Sigmoid colon (tissue), 7 donors: Measurements from ENCODE around the gene STRA8. TPM values are rescaled to one million over a fixed set of nuclear protein-coding genes. Genes with fewer than 3 reads are reported as not detected.

Experiments
- DNase-seq: peaks from one replicate; pipeline ENCODE4 v3.0.0-alpha.2; 2019
- H3K27ac ChIP-seq, 4 donors: fragments of 200-600 bp; sonication (generic); one replicate each; pipeline ENCODE4 v1.5.1; 2016 to 2019; ENCODE audit warnings: mild to moderate bottlenecking in 1 of 4
- H3K27me3 ChIP-seq, 3 donors: fragments of 200-600 bp; sonication (generic); one replicate each; pipeline ENCODE4 v1.5.1; 2019; ENCODE audit warnings: mild to moderate bottlenecking in 1 of 3
- H3K36me3 ChIP-seq, 4 donors: fragments of 200-600 bp; sonication (generic); one replicate each; pipeline ENCODE4 v1.5.1; 2016 to 2019
- H3K4me1 ChIP-seq, 4 donors: fragments of 200-600 bp; sonication (generic); one replicate each; pipeline ENCODE4 v1.5.1; 2017 to 2019
- H3K4me3 ChIP-seq, 4 donors: fragments of 200-600 bp; sonication (generic); one replicate each; pipeline ENCODE4 v1.5.1; 2017 to 2019; ENCODE audit warnings: mild to moderate bottlenecking in 2 of 4, moderate library complexity in 1 of 4
- H3K9me3 ChIP-seq, 4 donors: fragments of 200-600 bp in 3 of 4; sonication (generic) in 3 of 4; one replicate each; pipeline versions ENCODE4 v1.5.1 to v1.6.1; 2013 to 2019
- EP300 ChIP-seq, 4 donors: sonication (generic); formaldehyde crosslinking; IDR thresholded peaks; one replicate each; pipeline ENCODE4 v1.6.1; 2017; ENCODE audit warnings: antibody characterized with exemption in 4 of 4
- POLR2A ChIP-seq, 2 donors: fragments of 450-650 bp; IDR thresholded peaks; one replicate each; pipeline ENCODE4 v1.6.1; 2016; ENCODE audit warnings: antibody characterized with exemption in 2 of 2, mild to moderate bottlenecking in 2 of 2, moderate library complexity in 2 of 2
- POLR2AphosphoS5 ChIP-seq, 4 donors: sonication (generic); formaldehyde crosslinking; IDR thresholded peaks; one replicate each; pipeline ENCODE4 v1.6.1; 2017; ENCODE audit warnings: antibody characterized with exemption in 4 of 4
- WGBS, 2 donors: extraction: QIAGEN DNeasy Blood & Tissue Kit; methylation state at CpG; one replicate each; pipeline ENCODE4 v1.1.7; 2013; 5-methylcytosine and 5-hydroxymethylcytosine counted together
- intact Hi-C: fragments of 100-400 bp; cut with DNase I; formaldehyde crosslinking; loops from one replicate; pipeline ENCODE4 v1.15.1; 2023
- polyA plus RNA-seq, 3 donors: library from polyadenylated mRNA; stranded (reverse); fragments of 200-250 nt; gene quantifications; one replicate each; pipeline ENCODE4 v1.2.3, GENCODE V29; 2013
- total RNA-seq, 4 donors: library from RNA; depleted of rRNA; stranded (reverse); fragments of >200 nt; gene quantifications; one replicate each; pipeline ENCODE4 v1.1.0, GENCODE V29; 2016
- TF ChIP-seq, protein P1 (sequence below), 4 experiments: fragments of 450-650 bp in 3 of 4; fragments of 200-600 bp in 1 of 4; IDR thresholded peaks; one replicate each; pipeline ENCODE4 v1.5.1; 2016 to 2019; ENCODE audit warnings: antibody characterized with exemption in 4 of 4, mild to moderate bottlenecking in 3 of 4, moderate library complexity in 2 of 4
- donor health status: healthy with polysubstance abuse.
- donor health status: Bipolar disorder and iron deficiency.
- donor health status: healthy.

STRA8 gene
- total and polyA plus RNA-seq, 7 donors = not detected

DNA sequence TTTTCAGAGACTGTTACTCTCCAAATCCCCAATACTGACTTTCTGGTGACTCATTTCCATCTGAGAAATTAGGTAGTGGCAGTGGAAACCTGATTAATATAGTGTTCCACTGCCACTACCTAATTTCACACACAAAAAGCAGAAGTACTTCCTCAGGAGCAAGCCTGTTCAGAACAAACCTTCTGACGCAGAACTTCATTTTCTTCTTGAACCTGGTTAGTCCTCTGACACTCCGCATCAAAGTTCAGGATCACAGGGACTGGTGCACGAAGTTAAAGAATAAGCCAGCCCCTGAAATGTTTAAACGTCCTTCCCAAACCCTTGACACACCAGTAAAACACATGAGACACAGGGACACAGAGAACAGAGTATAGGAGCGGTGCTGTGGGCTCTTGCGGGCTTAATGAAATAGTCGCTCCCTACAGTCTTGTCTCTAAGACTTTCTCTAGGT lies 26.7 kb upstream of the STRA8 start:
- no peak for TF ChIP-seq POLR2AphosphoS5 (IDR thresholded peaks at IDR 0.05)
- TF ChIP-seq, protein P1, sequence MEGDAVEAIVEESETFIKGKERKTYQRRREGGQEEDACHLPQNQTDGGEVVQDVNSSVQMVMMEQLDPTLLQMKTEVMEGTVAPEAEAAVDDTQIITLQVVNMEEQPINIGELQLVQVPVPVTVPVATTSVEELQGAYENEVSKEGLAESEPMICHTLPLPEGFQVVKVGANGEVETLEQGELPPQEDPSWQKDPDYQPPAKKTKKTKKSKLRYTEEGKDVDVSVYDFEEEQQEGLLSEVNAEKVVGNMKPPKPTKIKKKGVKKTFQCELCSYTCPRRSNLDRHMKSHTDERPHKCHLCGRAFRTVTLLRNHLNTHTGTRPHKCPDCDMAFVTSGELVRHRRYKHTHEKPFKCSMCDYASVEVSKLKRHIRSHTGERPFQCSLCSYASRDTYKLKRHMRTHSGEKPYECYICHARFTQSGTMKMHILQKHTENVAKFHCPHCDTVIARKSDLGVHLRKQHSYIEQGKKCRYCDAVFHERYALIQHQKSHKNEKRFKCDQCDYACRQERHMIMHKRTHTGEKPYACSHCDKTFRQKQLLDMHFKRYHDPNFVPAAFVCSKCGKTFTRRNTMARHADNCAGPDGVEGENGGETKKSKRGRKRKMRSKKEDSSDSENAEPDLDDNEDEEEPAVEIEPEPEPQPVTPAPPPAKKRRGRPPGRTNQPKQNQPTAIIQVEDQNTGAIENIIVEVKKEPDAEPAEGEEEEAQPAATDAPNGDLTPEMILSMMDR (IDR thresholded peaks at IDR 0.05) = no peak
- Histone ChIP-seq H3K4me1 (peaks cover 0 to 22% (median 18%) of the 10 kb centered on the region in 4 donors), H3K27me3 (no peaks in the 10 kb centered on the region), H3K27ac (no peak overlapping the region), H3K9me3 (no peaks in the 10 kb centered on the region), H3K4me3 (no peak overlapping the region), H3K36me3 (peaks cover 6 to 42% (median 18%) of the 10 kb centered on the region in 4 donors)
- WGBS, 2 donors = 71 to 89% methylated on average over 7 of the region's 7 CpGs
- intact Hi-C loops = no loop called here
- no peak for DNase-seq

DNA sequence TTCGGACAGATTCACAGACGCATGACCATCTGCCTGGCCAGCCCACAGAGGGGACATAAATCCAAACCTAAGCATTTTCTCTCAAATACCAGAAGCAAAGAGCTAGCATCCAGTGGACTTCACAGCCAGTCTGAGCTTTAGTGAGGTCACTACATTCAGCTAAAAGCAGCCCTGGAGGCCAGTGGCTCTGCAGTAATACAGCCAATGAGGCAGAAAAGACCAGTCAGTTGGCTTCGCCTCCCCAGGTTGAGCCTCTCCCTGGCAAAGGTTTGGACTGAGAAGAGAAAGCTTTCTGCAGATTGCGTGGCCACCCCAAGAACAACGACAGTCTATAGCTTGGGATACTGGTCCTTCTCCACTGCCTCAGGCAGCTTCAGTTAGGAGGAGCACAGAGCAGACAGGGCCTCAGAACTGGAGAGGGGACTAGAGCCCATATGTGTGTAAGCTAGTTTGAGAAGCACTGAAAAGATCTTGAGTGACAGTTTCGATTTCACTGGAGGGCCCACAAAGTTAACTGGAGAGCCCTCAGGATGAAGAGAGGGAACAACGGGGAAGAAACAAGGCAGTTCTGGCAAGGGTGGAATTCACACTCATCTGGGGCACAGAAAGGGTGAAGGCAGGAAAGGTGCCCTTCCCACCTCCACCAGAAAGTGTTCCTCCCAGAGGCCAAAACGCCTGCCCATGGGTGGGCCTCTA lies 26.1 kb upstream of the STRA8 start:
- Histone ChIP-seq H3K4me1 (peaks cover 0 to 22% (median 18%) of the 10 kb centered on the region in 4 donors), H3K27me3 (no peaks in the 10 kb centered on the region), H3K36me3 (peaks cover 6 to 36% (median 18%) of the 10 kb centered on the region in 4 donors), H3K4me3 (no peak overlapping the region), H3K9me3 (no peaks in the 10 kb centered on the region), H3K27ac (no peak overlapping the region)
- 86 to 87% methylated on average over 8 of the region's 8 CpGs for WGBS, 2 donors
- intact Hi-C loops = no loop called here
- DNase-seq = no peak
- no peak for TF ChIP-seq POLR2A (IDR thresholded peaks at IDR 0.05)
- TF ChIP-seq POLR2AphosphoS5 (IDR thresholded peaks at IDR 0.05) = no peak
- no peak for TF ChIP-seq EP300 (IDR thresholded peaks at IDR 0.05)
- TF ChIP-seq, protein P1 (IDR thresholded peaks at IDR 0.05) = no peak

DNA sequence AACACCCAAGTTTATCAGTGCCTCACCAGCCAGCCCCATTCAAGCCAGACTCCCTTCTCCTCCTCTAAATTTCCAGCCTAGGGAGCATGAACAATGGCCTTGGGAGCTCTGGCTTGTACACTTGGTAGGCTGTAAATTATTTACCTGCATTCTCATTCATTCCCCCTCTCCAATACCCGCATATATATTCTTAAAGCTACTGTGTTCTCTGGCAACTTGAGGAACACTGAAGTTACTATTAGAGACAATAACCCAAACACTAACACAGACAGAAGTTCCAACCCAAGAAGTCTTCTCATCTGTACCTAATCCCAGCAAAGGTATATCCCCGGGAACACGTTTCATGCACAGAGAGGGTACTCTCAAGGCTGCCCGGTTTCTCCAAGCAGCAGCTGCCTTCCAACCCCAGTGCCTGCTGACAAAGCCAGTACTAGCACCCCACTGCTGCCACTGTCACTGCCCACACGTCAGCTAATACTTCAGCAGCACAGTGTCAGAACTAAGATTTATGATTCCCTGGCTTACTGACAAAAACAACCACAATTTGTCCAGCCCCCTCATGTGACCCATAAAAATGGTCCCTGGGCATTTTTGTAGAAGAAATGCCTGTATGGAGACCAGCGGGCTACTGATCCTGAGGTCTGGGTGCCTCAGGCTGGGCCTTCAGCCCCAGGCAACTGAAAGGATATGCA lies 25.4 kb upstream of the STRA8 start:
- TF ChIP-seq POLR2AphosphoS5 (IDR thresholded peaks at IDR 0.05) = no peak
- no peak for TF ChIP-seq EP300 (IDR thresholded peaks at IDR 0.05)
- TF ChIP-seq POLR2A (IDR thresholded peaks at IDR 0.05) = no peak
- 81 to 83% methylated on average over 6 of the region's 6 CpGs for WGBS, 2 donors

DNA sequence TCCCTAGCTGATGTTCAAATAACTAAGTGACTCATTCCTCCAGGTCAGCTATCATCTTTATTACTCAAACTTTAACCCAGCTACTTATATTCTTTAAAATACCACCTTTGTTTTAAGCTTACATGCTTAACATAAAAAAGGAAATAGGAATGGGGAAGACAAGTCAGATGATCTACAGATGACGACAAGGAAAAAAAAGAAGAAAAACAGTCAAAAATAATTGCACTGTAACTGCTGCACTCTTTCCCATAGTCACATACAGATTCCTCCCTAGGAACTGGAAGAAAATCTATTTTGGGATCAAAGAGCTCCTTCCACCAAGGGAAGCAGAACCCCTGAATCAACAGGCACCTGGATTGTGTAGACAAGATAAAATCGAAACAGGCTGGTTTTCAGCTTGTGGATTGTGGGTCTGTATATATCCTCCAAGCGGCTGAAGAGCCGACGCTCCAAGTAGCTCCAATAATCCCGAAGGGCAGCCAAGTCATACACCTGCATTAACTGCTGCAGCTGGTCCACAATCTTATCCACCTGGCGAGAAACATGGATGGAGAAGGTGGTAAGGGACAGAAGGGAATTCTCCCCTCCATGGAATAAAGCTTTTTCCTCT lies 24.3 kb upstream of the STRA8 start:
- Histone ChIP-seq H3K9me3 (no peaks in the 10 kb centered on the region), H3K27me3 (no peaks in the 10 kb centered on the region), H3K4me1 (peaks cover 0 to 22% (median 18%) of the 10 kb centered on the region in 4 donors), H3K36me3 (peaks cover 1 to 18% (median 11%) of the 10 kb centered on the region in 4 donors), H3K27ac (peak overlapping the region in 2 of 4 donors; percentile 13 to 31), H3K4me3 (no peak overlapping the region)
- TF ChIP-seq POLR2A (IDR thresholded peaks at IDR 0.05) (no peak), EP300 (IDR thresholded peaks at IDR 0.05) (no peak), POLR2AphosphoS5 (IDR thresholded peaks at IDR 0.05) (no peak)
- TF ChIP-seq, protein P1 (IDR thresholded peaks at IDR 0.05) = no peak
- 91 to 92% methylated on average over 7 of the region's 7 CpGs for WGBS, 2 donors
- intact Hi-C loops = no loop called here
- no peak for DNase-seq

More for the DNA sequence above, 25.4 kb upstream of the STRA8 start:
- DNase-seq = no peak
- Histone ChIP-seq H3K4me1 (peaks cover 0 to 22% (median 18%) of the 10 kb centered on the region in 4 donors), H3K9me3 (no peaks in the 10 kb centered on the region), H3K36me3 (peaks cover 6 to 29% (median 16%) of the 10 kb centered on the region in 4 donors), H3K27me3 (no peaks in the 10 kb centered on the region), H3K27ac (no peak overlapping the region), H3K4me3 (no peak overlapping the region)
- intact Hi-C loops = no loop called here

DNA sequence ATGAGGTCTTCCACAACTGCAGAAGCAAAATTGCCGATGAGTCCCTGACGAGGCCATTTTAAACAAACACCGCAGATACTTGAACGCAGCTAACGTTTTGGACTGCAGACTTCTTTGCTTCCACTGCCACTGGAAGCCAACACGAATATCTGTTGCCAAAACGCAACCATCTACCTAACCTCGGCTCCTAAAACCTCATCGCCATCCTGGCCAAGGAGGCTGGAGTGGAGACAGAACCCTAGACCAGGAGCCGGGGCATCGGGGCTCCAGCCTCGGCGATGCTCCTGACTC lies 22.8 kb upstream of the STRA8 start:
- WGBS, 2 donors = 1% methylated on average over 13 of the region's 13 CpGs
- peak; percentile 77 for DNase-seq

More for the DNA sequence above, 22.8 kb upstream of the STRA8 start:
- intact Hi-C loops = loop anchor here (2.0 to 5.0 kb wide), 3 partner anchors 41 to 301 kb away; partner anchors contain the start of genes CNOT4 and TMEM140
- no peaks in the 10 kb centered on the region for H3K9me3 ChIP-seq
- peaks cover 0 to 22% (median 18%) of the 10 kb centered on the region in 4 donors for H3K4me1 ChIP-seq
- H3K27ac ChIP-seq = peak overlapping the region; percentile 89 to 96 (median 93)
- H3K27me3 ChIP-seq = no peaks in the 10 kb centered on the region
- H3K4me3 ChIP-seq = peak overlapping the region; percentile 67 to 83 (median 79)
- peaks cover 0 to 3% (median under 1%) of the 10 kb centered on the region in 4 donors for H3K36me3 ChIP-seq
- TF ChIP-seq, protein P1 (IDR thresholded peaks at IDR 0.05) = no peak
- TF ChIP-seq POLR2AphosphoS5 (IDR thresholded peaks at IDR 0.05) (no peak), EP300 (IDR thresholded peaks at IDR 0.05) (no peak)
